ENCODE data around the gene APP. TPM values are rescaled to one million over a fixed set of nuclear protein-coding genes. Genes with fewer than 3 reads are reported as not detected.

The APP gene
- total RNA-seq, 4 donors from 2014 or later = 197 to 380 (median 296) TPM

DNA sequence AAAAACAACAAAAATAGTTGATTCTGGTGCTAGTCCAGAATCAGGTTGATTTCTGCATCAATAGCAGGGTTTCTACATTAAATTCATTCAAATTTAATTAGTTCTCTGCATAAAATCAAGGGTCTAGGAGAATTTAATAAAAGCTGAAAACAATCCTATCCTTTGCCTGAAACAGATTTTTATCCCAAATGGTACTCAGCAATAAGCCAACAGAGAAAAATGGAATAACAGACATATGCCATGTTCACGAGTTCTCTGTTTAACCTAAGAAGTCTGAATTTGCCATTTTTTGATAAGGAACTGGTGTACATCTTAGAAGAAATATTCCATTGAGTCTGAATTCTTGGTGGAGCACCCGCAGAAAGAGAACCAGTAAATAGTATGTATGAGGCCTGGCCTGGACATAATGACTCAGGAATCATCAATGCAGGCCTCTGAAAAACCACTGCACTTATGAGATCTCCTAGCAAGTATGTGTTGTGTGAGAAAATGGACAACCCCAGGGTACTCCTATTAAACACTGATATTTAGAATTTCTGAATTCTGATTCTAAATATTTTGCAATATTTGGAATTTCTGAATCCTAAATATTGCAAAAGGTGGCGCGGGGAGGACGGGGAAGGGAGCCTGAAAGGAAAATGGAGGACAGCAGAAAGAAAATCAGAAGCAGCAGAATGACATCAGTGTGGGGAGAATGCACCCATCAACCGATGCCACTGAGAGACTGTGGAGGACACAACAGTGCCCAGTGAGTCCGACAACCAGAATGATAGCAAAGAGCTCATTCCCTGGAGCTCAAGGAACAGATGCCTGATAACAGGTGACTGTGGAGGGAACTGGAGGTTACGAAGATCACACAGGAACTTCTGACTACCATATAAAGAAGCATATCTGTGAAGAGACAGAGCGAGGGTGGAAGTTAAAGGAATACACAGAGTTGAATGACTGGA lies 97.6 kb downstream of the APP start:
- TF ChIP-seq, protein P1, sequence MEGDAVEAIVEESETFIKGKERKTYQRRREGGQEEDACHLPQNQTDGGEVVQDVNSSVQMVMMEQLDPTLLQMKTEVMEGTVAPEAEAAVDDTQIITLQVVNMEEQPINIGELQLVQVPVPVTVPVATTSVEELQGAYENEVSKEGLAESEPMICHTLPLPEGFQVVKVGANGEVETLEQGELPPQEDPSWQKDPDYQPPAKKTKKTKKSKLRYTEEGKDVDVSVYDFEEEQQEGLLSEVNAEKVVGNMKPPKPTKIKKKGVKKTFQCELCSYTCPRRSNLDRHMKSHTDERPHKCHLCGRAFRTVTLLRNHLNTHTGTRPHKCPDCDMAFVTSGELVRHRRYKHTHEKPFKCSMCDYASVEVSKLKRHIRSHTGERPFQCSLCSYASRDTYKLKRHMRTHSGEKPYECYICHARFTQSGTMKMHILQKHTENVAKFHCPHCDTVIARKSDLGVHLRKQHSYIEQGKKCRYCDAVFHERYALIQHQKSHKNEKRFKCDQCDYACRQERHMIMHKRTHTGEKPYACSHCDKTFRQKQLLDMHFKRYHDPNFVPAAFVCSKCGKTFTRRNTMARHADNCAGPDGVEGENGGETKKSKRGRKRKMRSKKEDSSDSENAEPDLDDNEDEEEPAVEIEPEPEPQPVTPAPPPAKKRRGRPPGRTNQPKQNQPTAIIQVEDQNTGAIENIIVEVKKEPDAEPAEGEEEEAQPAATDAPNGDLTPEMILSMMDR (IDR thresholded peaks at IDR 0.05) = no peak
- ATAC-seq (ENCODE audit: low FRiP score) (no peak), DNase-seq (ENCODE audit: low spot score) (no peak)

DNA sequence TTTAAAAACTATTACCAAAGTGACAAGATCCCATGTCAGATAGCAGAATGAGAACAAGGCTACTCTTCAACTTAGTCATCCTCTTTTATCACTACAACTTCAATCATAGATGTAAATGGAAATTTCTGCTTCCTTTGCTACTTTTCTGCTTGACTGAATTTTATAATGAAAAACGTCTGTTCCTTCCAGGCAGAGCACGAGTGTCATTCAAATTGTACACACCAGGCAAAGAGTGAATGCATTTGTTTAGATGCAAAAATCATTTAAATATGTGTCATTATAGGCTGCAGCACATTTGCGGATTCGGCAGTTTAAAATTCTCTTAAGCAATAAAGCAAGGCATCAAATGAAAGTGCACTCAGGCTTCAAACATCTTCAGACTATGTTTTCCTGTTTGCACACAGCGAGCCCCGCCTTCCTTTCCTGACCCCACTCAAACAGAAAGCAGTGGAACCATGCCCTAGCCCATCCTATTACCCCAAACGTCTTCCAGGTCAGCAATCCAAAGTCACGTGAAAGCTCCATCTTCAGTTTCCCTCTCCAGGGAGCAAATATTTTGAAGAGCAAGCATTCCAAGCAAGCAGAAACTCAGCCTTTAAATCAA lies 99.6 kb downstream of the APP start:
- TF ChIP-seq, protein P1 (IDR thresholded peaks at IDR 0.05) = no peak
- DNase-seq (ENCODE audit: low spot score) (no peak), ATAC-seq (ENCODE audit: low FRiP score) (no peak)

DNA sequence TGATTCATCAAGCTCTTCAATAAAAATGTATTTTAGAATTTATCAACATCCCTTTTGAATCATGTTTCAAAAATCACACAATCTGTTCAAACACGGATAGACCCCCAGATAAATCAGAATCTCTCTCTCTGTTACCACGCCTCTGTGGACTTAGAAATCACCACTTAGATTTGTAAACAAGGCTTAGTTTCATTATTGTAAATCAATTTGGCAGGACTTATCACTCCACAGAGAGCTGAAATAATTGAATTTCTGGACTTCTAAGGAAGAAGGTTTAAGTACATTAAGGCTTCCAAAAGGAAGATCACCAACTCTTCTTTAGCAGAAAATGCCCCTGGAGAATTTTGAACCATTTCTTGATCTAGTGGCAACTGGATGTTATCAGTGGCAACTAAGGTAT lies 100.4 kb downstream of the APP start:
- DNase-seq (ENCODE audit: low spot score) (no peak), ATAC-seq (ENCODE audit: low FRiP score) (no peak)
- TF ChIP-seq, protein P1 (IDR thresholded peaks at IDR 0.05) = no peak

DNA sequence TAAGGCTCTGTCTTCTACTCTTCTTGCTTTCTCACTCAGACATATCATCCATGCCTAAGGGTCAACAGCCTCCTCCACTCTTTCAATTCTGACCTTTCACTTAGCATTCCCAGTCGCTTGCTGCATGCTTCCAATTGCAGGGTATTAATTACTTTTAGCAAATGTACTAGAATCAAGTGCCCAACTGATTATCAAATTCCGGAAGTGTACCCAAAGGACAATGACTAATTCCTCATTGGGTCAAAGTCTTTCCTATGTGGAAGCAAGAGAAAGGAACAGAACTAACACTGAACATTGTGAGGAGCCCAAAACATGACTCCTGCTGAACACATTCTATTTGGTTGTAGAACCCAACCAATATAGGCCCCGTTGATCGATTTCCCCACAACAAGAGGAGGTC lies 101.8 kb downstream of the APP start:
- TF ChIP-seq, protein P1 (IDR thresholded peaks at IDR 0.05) = no peak
- no peak for ATAC-seq (ENCODE audit: low FRiP score)
- no peak for DNase-seq (ENCODE audit: low spot score)

DNA sequence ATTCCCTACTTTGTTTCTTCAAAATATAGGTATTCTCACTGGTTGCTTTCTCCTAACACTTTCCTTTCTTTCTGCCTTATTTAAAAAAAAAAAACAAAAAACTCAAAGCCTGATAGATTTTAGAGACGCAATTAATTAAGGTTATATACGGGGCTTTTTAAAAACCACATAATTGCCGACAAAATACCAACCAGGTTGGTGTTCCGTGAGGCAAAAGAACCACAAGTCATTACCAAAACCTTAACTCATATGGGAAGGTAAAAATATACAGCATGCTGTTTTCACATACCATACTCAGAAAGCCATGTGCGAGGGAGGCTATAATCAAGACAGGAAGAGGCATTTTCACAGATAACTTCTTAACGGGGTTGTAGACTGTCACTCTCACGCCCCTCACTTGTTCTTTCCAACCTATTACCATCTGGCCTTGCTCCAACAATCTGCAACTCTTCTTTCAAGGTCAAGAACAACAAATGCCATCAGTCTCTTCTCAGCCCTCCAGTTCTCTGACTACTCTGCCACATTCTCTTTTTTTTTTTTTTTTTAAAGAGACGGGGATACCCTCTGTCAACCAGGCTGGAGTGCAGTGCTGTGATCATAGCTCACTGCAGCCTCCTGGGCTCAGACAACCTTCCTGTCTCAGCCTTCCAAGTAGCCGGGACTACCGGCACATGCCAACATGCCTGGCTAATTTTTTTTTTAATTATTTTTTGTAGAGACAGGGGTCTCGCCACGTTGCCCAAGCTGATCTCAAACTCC lies 102.6 kb downstream of the APP start:
- TF ChIP-seq, protein P1 (IDR thresholded peaks at IDR 0.05) = no peak
- ATAC-seq (ENCODE audit: low FRiP score) (no peak), DNase-seq (ENCODE audit: low spot score) (no peak)

DNA sequence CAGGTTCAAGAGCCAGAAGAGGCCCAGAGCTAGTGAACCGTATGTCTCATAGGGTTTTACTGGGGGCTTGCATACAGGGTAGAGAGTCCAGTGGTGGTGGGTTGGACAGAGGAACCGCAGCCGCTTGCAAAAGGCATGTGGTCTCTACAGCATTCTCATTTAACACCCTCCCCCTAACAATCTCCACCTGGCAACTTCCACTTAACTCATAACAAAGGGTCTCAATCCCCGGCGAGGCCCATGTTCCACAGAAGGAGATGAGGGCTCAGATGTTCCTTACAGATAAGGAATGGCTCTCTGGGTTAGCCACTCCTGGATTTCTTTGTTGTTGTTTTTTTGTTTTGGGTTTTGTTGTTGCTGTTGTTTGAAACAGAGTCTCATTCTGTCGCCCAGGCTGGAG lies 106.1 kb downstream of the APP start:
- ATAC-seq (ENCODE audit: low FRiP score) (no peak), DNase-seq (ENCODE audit: low spot score) (no peak)
- TF ChIP-seq, protein P1 (IDR thresholded peaks at IDR 0.05) = no peak

Measured in omental fat pad (tissue), 4 donors.